GM19099 (cell line): ENCODE data around the gene ABCA4.

ENCODE experiments used
- POLR2A ChIP-seq: IDR thresholded peaks from 3 replicates; pipeline ENCODE4 v1.6.1; 2011; ENCODE audit warnings: low read depth; ENCODE audit not compliant: insufficient read length; ENCODE audit errors: extremely low read depth

Gene ABCA4

DNA sequence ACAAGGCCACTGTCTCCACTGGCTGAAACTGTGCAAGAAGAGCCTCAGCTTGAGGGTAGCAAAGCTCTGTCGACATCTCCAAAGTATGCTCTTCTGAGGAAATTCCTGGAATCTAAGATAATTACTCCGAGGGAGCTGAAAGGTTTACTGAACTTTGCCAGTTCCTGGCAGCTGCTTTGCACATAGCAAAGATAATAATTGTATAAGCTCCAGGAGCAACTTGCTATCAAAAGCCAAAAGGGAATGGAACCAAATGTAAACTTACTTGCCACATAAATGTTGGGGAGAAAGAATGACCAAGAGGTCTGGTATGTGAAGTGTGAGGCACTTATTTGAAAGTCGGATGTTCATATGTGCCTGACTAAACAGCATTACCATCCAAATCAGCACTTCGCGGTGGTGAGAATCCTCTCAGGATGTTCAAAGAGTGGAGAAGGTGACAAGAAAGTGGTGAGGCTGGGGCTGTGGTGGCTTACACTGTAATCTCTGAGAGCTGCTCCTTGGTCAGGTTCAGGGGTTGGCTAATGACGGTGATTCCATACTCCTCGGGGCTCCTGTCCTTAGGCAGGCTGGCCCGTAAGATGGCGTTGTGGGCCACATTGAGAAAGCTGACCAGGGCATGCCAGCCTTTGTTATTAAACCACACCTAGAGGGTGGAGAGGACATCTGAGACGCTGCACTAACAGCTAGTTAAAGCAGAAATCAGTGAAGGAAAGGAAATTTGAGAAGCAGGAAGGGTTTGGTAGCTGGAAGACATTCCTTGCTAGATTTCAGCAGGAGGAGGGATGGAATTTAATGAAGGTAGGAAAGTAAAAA, 100.0 kb downstream of the ABCA4 start:
- no peak for TF ChIP-seq POLR2A

DNA sequence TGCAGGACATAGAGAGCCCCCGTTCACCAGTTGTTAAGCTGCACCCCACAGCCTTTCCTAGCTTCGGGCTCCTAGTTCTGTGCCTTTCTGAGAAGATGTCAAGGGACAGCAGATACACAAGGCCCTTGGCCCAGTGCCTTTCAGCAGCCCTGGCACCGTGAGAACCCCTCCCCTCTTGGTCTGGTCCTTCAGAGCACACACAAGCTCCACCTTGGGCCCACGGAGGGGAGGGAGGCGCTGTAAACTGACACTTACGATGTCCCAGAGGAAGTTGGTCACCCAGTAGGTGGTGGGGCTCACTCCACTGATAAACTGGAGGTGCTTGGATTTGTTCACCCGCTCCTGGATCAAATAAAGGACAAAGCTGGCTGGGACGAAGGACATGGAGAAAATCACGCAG, 101.6 kb downstream of the ABCA4 start:
- no peak for TF ChIP-seq POLR2A

DNA sequence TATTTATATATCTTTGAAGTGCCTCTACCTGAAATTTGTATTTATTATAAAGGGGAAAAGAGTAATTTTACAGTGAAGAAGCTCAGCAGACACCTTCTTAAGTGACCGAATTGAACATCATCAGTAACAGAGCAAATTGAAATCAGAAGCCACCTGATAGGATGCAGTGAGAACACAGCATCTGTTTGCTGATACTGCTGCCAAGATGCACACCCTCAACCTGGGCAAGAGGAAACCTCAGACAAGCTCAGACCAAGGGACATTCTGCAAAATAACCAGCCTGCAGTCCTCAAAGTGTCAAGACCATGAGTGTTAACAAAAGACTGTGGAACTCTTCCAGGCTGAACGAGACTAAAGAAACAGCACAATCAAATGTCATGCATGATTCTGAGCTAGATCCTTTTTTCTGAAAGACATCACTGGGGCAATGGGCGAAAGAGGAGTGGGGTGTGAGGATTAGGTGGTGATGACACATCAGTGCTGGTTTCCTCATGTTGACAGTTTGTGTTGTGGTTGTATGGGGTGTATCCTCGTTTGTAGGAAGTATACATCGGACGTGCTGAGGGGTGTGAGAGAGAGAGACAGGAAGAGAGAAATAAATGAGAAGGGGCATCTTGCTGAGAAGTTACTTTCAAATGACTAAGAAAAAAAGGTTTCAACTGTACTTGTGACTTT, 103.7 kb downstream of the ABCA4 start:
- no peak for TF ChIP-seq POLR2A

DNA sequence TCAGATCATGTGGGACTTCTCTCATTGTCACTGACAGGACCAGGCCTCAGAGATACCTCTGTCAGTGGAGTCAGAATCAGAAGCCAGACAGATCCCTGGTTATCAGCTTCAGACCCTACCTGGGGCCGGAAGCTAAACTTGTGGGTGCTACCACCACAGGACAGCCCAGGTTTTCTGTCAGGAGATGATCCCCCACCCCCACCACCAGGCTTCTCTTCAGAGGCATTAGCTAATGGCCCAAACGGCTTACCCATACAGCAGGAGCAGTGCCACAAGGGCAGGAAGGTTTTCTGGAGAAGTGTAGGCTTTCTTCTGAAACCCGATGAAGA, 105.5 kb downstream of the ABCA4 start:
- TF ChIP-seq POLR2A = no peak

DNA sequence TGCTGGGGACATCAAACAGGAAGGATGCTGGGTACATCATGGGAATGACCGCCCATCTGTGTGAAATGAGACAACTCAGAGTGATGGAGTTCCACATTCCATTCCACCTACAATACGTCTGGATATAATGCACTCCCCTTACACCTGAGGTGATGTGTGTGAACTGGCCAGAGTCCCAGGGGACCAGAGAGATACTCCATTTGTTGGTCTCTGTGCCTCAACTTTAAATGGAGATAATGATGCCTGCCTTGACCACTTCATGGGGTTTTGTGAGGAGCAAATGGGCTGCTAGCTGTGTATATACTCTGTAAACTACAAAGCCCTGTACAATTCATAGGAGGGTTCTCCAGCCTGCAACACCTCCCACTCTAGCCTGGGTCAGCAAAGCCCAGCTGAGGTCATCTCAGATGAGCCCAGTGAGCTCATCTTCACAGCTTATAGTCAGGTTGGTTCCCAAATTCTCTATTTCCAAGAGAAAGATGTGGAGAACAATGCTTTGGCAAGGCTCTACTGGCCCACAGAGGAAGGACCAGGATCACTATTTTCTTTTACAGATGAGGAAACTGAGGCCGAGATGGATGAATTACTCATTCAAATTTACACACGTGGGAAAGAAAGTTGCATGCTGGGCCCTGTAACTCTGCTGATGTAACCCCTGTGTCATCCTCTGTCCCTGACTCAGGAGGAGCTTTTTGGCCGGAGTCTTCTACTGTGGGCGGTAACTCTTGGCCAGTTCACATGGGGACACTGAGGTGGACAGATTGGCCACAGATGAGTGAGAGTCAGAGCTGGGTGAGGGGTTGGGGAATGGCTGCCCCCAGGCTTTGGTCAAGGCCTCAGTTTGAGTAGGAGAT, 106.1 kb downstream of the ABCA4 start:
- TF ChIP-seq POLR2A = no peak

DNA sequence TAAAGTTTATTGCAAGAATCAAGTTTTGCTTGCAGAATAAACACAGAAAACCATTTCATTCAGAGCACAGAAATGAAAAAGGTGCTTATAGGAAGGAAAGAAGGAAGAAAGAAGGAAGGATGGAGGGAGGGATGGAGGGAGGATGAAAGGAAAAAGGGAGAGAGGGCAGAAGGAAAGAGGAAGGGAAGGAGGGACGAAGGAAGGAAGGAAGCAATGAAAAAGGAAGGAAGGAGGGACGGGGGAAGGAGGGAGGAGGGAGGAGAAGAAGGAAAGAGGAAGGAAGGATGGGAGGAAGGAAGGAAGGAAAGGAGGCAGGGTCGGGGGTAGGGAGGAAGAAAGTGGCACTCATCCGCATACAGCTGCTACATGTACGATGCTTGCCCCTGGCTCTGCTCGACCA, 106.9 kb downstream of the ABCA4 start:
- no peak for TF ChIP-seq POLR2A

DNA sequence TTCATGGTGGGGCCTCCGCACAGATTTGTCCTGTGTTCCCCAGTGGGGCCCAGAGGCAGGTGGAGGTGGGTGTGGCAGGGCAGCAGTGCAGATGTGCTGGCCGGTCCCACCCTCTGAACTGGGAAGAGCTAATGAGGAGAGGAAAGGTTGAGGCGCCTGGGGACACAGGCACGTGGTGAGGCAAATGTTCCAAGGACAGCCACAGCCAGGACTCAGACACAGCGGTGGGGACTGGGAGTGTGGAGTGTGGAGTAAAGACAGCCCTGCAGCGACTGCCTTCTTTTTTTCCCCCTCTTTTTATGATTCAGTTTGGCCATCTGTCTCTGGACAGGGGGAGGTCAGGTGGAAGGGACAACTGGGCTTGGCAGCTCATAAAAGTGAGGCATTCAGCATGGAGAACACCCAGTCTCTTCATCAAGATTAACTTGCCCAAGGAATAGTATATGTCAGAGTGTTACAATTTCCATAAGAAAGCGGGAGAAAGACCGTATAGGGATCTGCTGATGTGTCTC, 107.5 kb downstream of the ABCA4 start:
- no peak for TF ChIP-seq POLR2A

DNA sequence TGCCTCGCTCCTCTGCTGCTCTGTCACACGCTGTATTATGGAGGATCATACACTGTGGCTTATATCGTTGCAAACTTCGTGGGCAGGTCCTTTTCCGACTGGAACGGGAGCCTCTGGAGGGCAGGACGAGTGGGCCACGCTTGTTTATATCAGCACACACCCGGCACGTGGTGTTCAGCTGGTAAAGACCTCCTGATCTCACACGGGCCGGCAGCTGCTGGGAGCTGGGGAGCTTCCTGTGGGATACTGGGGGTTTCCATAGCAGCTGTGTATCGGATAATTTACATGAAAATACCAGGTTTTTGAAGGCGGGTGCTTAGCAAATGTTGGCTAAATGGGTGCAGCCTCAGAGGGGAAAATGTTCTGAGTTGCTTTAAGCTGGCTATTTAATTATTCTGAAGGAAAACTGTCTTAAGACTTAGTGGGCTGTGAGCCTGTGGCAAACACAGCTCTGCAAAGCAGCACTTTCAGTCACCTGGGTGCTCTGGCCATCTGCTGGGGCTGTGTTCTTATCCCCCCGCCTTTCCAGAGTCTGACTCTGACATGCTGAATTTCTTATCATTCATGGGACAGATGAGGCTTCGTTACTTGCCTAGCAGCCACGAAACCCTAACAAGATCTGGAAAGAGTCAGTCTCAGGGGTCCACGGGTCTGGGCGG, 108.1 kb downstream of the ABCA4 start:
- TF ChIP-seq POLR2A = no peak

DNA sequence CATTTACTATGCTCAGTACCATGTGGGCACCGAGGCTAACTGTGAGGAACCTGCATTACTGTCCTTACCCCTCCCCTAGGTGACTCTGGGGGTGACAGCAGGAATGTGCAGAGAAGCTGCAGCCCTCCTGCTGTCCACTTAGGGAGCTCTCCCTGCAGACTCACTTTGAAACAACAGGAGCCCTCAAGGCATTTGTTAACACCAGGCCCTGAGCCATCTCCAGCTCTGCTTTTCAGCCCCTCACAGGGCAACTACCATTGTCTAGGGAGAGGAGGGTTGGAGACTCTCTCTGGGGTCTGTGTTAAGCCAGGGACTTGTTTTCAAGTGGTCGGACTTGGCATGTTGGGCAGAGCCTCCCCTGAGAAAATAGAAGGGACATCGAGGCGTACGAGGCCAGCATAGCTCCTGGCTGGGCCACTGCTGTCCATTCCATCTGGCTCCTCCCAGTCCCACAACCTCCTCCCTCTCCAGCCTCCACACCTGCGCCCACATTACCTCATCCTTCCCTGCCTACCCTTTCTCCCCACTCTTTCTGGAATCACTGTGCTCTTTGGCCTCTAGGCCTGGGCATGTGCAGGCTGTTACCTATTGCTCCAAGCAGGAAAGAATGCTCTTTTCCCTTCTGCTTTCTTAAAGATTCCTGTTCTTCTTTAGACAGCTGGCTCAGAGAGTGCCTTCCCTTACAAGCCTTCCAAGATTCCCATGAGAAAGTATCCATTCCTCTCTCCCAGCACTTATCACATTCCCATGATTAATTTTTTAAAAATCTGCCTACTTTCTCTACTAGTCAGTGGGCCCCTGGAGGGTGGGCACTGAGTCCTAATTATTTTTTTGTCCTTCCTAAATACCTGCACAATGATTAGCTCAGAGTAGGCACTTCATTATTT, 109.0 kb downstream of the ABCA4 start:
- no peak for TF ChIP-seq POLR2A

DNA sequence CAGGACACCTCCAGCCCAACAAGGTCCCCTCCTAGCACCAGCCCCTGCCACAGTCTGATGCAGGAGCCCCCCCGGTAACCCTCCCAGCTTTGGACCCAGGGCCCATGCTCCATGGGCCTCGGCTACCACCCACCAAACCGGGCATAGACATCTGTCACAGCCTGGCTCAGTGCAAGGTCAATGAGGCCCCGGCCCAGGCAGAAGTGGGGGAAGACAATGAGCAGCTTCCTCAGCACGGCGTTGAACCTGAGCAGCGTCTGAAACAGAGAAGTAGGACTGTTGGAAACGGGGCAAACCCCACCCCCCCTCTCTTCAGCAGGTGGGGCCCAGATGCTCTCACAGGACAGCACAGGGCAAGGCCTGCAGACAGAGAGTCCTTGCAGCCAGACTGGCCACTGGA, 109.8 kb downstream of the ABCA4 start:
- TF ChIP-seq POLR2A = no peak

DNA sequence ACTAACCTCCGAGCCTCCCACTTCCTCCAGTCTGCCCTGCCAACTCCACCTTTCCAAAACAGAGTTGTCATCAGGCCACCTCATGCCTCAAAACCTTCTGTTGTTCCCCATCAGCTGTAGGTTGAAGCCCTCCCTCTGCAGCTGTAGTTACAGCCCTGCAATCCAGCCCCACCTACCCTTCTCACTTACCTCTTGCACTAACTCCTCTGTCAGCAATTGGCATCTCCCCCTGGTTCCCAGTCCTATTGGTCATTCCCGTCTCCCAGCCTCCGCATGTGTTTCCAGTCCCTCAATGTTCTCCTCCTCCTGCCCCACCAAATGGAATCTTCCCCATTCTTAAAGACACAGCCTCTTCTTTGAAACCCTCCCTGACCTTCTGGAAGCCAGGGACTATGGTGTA, 111.6 kb downstream of the ABCA4 start:
- no peak for TF ChIP-seq POLR2A

DNA sequence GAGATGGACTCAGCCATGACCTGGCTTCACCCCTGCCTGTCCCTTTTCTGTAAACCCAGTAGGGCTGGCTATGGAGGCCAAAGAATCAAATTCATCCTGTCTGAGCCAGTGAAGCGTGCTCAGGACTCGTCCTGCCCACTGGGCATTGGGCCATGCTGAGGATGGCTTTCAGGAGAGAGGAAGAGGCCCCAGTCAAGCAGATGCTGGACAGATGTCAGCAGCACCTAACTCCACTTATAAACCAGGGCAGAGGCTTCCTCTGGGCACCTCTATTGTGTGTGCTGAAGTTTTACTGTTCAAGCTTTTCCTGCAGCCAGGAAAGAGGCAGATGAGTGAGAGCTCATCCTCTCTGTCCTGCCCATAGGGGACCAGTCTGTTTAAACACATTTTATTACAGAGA, 114.3 kb downstream of the ABCA4 start:
- no peak for TF ChIP-seq POLR2A

DNA sequence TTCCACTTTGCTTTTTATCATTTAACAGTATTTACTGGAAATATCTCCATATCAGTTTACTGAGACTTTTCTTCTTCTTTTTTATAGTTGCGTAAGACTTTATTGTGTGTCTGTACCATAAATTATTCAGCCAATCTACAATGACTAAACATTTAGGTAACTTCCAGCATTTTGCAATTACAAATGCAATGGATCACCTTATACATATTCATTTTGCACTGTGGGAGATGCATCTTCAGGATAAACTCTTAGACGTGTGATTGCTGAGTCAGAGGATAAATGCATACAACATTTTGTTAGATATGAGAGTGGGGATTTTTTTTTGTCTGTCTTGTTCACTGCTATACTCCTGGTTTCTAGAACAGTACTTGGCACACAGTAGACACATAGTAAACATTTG, 116.0 kb downstream of the ABCA4 start:
- no peak for TF ChIP-seq POLR2A
